ENCODE data around the gene XPO6.
A peak's percentile ranks its signal among the peaks of the same experiment; 100 is the strongest.

Gene XPO6

DNA sequence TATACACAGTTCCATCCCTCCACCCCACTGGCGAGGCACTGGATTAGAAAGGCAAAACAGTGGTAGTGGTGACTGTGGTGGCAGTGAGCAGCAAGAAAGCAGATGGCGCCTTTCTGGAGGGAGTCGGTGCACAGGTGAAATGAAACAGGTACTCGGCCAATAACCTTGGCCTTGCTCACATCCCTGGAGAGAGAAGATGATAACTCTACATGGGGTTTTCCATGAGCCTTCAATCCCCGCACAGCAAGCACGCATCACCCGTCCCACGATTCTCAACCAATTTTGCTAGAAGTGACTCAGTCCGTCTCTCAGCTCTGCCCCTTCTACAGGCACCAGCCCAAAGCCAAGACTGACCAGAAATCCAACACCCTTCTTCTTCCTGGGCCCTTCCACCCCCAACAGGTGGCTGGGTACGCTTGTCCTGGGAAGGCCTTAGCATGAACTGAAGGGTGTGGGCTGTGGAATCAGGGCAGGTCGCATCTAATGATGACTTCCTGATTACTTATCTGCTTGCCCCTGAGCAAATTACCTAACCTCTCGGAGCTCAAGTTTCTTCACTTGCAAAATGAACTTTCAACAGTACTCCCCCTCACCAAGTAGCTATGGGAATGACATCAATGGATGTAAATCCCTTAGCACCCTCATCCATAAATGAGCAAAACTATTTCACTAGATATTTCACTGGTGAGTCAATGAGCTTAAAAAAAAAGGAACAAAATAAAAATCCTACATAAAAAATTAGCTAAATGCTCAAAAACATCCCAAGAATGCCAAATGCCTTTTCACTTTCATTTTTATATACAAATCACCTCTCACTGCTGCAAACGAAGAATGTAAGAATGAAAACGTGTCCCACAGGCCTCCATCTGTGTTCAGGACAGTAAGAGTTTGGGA is 18.0 kb downstream of the XPO6 start:
- Histone ChIP-seq H3K4me1 (ENCODE audit: low read depth, poor library complexity, severe bottlenecking) (peaks cover 69% of the 10 kb centered on the region), H3K9ac (no peak overlapping the region)

DNA sequence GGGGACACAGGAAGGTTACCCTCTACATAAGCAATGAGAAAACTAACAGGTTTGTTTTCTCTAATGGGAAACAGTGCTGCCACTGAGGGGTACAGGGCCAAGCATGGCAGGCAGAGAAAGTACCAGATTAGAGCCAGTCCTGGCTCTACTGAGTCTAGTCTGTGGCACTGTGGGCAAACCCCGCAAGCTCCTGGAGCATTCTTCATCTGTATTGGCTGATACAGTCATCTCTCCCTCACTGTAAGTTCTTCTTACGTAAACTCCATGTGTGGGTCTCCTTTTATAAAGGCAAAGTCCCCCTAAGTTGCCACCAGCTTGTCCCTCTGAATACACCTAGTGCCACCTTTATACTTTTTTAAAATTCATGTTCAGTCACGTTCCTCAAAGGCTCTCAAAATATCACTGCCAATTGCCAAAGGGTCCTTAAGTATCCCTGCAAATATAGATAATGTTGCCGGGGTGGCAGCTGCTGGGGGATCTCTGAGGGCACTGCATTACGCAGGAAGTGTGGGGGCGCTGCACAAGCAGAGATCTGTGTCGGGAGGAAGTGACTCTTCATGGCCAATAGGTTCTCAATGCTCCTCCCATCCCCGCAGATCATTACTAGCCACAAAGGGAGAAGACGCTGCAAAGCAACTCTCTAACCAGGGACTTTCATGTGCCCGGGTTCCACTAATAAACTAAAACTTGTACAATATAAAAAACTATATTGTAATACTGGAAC is 18.8 kb downstream of the XPO6 start:
- H3K27me3 ChIP-seq (ENCODE audit: insufficient read depth, low read depth): no peaks in the 10 kb centered on the region
- no peaks in the 10 kb centered on the region; the same call in 1 of the 2 replicates for H3K36me3 ChIP-seq (ENCODE audit: insufficient read depth)
- TF ChIP-seq, protein P1, sequence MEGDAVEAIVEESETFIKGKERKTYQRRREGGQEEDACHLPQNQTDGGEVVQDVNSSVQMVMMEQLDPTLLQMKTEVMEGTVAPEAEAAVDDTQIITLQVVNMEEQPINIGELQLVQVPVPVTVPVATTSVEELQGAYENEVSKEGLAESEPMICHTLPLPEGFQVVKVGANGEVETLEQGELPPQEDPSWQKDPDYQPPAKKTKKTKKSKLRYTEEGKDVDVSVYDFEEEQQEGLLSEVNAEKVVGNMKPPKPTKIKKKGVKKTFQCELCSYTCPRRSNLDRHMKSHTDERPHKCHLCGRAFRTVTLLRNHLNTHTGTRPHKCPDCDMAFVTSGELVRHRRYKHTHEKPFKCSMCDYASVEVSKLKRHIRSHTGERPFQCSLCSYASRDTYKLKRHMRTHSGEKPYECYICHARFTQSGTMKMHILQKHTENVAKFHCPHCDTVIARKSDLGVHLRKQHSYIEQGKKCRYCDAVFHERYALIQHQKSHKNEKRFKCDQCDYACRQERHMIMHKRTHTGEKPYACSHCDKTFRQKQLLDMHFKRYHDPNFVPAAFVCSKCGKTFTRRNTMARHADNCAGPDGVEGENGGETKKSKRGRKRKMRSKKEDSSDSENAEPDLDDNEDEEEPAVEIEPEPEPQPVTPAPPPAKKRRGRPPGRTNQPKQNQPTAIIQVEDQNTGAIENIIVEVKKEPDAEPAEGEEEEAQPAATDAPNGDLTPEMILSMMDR (conservative IDR thresholded peaks at IDR 0.05; ENCODE audit: low read depth, low read length): no peak
- peaks cover 100% of the 10 kb centered on the region for H3K79me2 ChIP-seq (ENCODE audit: insufficient read depth, low read depth)
- H3K9ac ChIP-seq: no peak overlapping the region
- peaks cover 73% of the 10 kb centered on the region for H3K4me1 ChIP-seq (ENCODE audit: low read depth, poor library complexity, severe bottlenecking)
- no peak overlapping the region for H2AFZ ChIP-seq (ENCODE audit: low read depth)
- H4K20me1 ChIP-seq (ENCODE audit: insufficient read depth): peaks cover 69% of the 10 kb centered on the region
- H3K4me3 ChIP-seq (IDR thresholded peaks at IDR 0.05; ENCODE audit: insufficient read depth, low read depth, low read length): no peak overlapping the region
- H3K27ac ChIP-seq: no peak overlapping the region
- H3K4me2 ChIP-seq: no peak overlapping the region

More for the DNA sequence above, 18.0 kb downstream of the XPO6 start:
- H3K27me3 ChIP-seq (ENCODE audit: insufficient read depth, low read depth): no peaks in the 10 kb centered on the region
- no peak overlapping the region for H3K4me2 ChIP-seq
- peaks cover 61% of the 10 kb centered on the region for H4K20me1 ChIP-seq (ENCODE audit: insufficient read depth)
- TF ChIP-seq, protein P1 (conservative IDR thresholded peaks at IDR 0.05; ENCODE audit: low read depth, low read length): no peak
- H3K36me3 ChIP-seq (ENCODE audit: insufficient read depth): peaks cover 1% of the 10 kb centered on the region; the same call in 1 of the 2 replicates
- H3K4me3 ChIP-seq (IDR thresholded peaks at IDR 0.05; ENCODE audit: insufficient read depth, low read depth, low read length): no peak overlapping the region
- H2AFZ ChIP-seq (ENCODE audit: low read depth): no peak overlapping the region
- H3K79me2 ChIP-seq (ENCODE audit: insufficient read depth, low read depth): peaks cover 99% of the 10 kb centered on the region
- no peak overlapping the region for H3K27ac ChIP-seq

DNA sequence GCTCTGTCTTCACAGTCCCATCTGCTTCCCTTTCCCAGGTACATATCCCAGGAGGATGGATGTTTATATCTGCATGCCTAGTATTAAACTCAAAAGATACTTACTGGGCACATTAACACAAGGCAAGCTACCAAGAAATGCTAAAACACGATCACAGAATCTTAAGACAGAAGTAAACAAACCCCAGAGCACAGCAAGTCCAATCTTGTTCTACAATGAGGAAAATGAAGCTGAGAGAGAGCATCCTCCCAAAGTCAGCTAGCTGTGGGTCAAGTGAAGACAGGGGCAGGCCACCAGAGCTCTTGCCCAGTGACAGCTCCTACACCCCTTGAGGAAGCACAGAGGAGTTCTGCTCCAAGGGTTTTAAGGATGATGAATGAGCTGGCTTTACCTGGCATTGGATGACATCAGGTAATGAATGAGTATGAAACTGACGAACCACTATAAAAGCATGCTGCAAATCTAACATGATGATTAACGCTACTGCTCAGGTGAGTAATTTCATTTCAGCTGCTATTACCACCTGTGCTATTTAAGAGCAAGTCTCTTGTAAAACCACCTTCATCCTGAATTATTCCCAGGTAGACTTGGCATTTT is 20.3 kb downstream of the XPO6 start:
- Histone ChIP-seq H3K79me2 (ENCODE audit: insufficient read depth, low read depth) (peaks cover 100% of the 10 kb centered on the region), H3K36me3 (ENCODE audit: insufficient read depth) (no peaks in the 10 kb centered on the region; the same call in 1 of the 2 replicates), H3K27me3 (ENCODE audit: insufficient read depth, low read depth) (no peaks in the 10 kb centered on the region), H3K27ac (no peak overlapping the region), H4K20me1 (ENCODE audit: insufficient read depth) (peaks cover 77% of the 10 kb centered on the region), H2AFZ (ENCODE audit: low read depth) (no peak overlapping the region), H3K4me2 (no peak overlapping the region), H3K4me1 (ENCODE audit: low read depth, poor library complexity, severe bottlenecking) (peaks cover 76% of the 10 kb centered on the region), H3K9ac (no peak overlapping the region), H3K4me3 (IDR thresholded peaks at IDR 0.05; ENCODE audit: insufficient read depth, low read depth, low read length) (no peak overlapping the region)
- TF ChIP-seq, protein P1 (conservative IDR thresholded peaks at IDR 0.05; ENCODE audit: low read depth, low read length): no peak

DNA sequence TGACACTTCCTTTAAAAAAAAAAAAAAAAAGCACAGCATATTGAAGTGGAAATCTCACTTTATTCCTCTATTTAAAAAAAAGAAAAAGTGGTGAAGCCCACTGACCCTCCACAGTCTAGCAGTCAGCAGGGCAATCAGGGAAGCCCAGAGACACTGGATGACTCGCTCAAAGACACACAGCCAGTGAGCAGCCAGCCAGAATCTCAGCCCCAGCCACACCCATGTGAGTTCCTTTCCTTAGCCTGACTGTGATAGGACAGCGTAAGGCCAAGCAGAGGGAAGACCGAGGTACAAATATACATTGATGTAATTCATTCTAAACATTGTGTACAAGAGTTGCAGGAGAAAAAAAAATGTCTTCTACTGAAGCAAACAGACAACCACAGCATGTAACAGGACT is 22.5 kb downstream of the XPO6 start:
- Histone ChIP-seq H4K20me1 (ENCODE audit: insufficient read depth) (peaks cover 66% of the 10 kb centered on the region), H2AFZ (ENCODE audit: low read depth) (no peak overlapping the region), H3K79me2 (ENCODE audit: insufficient read depth, low read depth) (peaks cover 99% of the 10 kb centered on the region), H3K36me3 (ENCODE audit: insufficient read depth) (no peaks in the 10 kb centered on the region; the same call in 1 of the 2 replicates), H3K4me1 (ENCODE audit: low read depth, poor library complexity, severe bottlenecking) (peaks cover 65% of the 10 kb centered on the region), H3K9ac (no peak overlapping the region), H3K4me2 (peak overlapping the region; percentile 73; the same call in 1 of the 2 replicates), H3K4me3 (IDR thresholded peaks at IDR 0.05; ENCODE audit: insufficient read depth, low read depth, low read length) (no peak overlapping the region), H3K27me3 (ENCODE audit: insufficient read depth, low read depth) (no peaks in the 10 kb centered on the region), H3K27ac (no peak overlapping the region)
- TF ChIP-seq, protein P1 (conservative IDR thresholded peaks at IDR 0.05; ENCODE audit: low read depth, low read length): no peak
